Measurements from ENCODE around the gene CEP104. TPM values are rescaled to one million over a fixed set of nuclear protein-coding genes. Genes with fewer than 3 reads are reported as not detected.

CEP104 gene
- total and polyA plus RNA-seq, 11 donors: 5.5 to 46.1 (median 33.0) TPM

- WGBS, 4 donors: 77 to 86% (median 84%) methylated on average over 9 to 18 of the region's 18 CpGs
- intact Hi-C loops (cut with DNase I): no loop called here
- Histone ChIP-seq H3K9me3 (no peaks in the 10 kb centered on the region), H3K27ac (no peak overlapping the region), H3K27me3 (no peaks in the 10 kb centered on the region), H3K36me3 (peaks cover 0 to 76% (median 53%) of the 10 kb centered on the region in 9 donors), H3K4me1 (no peaks in the 10 kb centered on the region), H3K4me3 (no peak overlapping the region)
- no peak for TF ChIP-seq CTCF (IDR thresholded peaks at IDR 0.05)
- no peak for TF ChIP-seq POLR2A (IDR thresholded peaks at IDR 0.05)
- ATAC-seq (no peak), DNase-seq (no peak)
These were observed 12.8 kb upstream of the CEP104 start for GRCh38 chr1:3869751-3870301.

- Histone ChIP-seq H3K4me3 (no peak overlapping the region), H3K36me3 (peaks cover 0 to 70% (median 42%) of the 10 kb centered on the region in 9 donors), H3K4me1 (no peaks in the 10 kb centered on the region), H3K9me3 (no peaks in the 10 kb centered on the region), H3K27ac (no peak overlapping the region), H3K27me3 (no peaks in the 10 kb centered on the region)
- intact Hi-C loops (cut with DNase I): no loop called here
- ATAC-seq (peak in 3 of 4 donors; percentile 29 to 49 (median 47)), DNase-seq (no peak)
- 74 to 89% (median 83%) methylated on average over 13 of the region's 13 CpGs for WGBS, 4 donors
- TF ChIP-seq POLR2A (IDR thresholded peaks at IDR 0.05): no peak
- no peak for TF ChIP-seq CTCF (IDR thresholded peaks at IDR 0.05)
These were observed 11.5 kb upstream of the CEP104 start for GRCh38 chr1:3868464-3869006.

- no peaks in the 10 kb centered on the region for H3K27me3 ChIP-seq
- no peak overlapping the region for H3K27ac ChIP-seq
- 81 to 83% (median 81%) methylated on average over 17 to 18 of the region's 18 CpGs for WGBS, 4 donors
- TF ChIP-seq POLR2A (IDR thresholded peaks at IDR 0.05): no peak
- no peak for TF ChIP-seq CTCF (IDR thresholded peaks at IDR 0.05)
- no peak for ATAC-seq
- no peaks in the 10 kb centered on the region for H3K9me3 ChIP-seq
- intact Hi-C loops (cut with DNase I): no loop called here
- H3K4me1 ChIP-seq: no peaks in the 10 kb centered on the region
- H3K4me3 ChIP-seq: no peak overlapping the region
- H3K36me3 ChIP-seq: peaks cover 0 to 46% (median 25%) of the 10 kb centered on the region in 9 donors
- DNase-seq: no peak
These were observed 8.7 kb upstream of the CEP104 start for GRCh38 chr1:3865606-3866160.

- DNase-seq (no peak), ATAC-seq (no peak)
- WGBS, 4 donors: 88 to 98% (median 94%) methylated on average over 6 of the region's 6 CpGs
- TF ChIP-seq POLR2A (IDR thresholded peaks at IDR 0.05): no peak
- peaks cover 0 to 38% (median 17%) of the 10 kb centered on the region in 9 donors for H3K36me3 ChIP-seq
- intact Hi-C loops (cut with DNase I): no loop called here
- H3K27ac ChIP-seq: no peak overlapping the region
- H3K27me3 ChIP-seq: no peaks in the 10 kb centered on the region
- H3K4me3 ChIP-seq: no peak overlapping the region
- no peaks in the 10 kb centered on the region for H3K9me3 ChIP-seq
- no peaks in the 10 kb centered on the region for H3K4me1 ChIP-seq
These were observed 7.9 kb upstream of the CEP104 start for GRCh38 chr1:3864884-3865283.

Data from heart left ventricle (tissue), 16 donors.